Measurements from ENCODE around the gene ENDOD1. TPM values are rescaled to one million over a fixed set of nuclear protein-coding genes. Genes with fewer than 3 reads are reported as not detected.

The ENDOD1 gene
- total RNA-seq, 1 donor from 2014 or later = 29.8 TPM

GRCh38 chr11:95123556-95123955 lies 33.9 kb downstream of the ENDOD1 start:
- no peak overlapping the region for H2AFZ ChIP-seq (ENCODE audit: low read depth, low read length)
- no peak overlapping the region for H3K27ac Mint-ChIP-seq (ENCODE audit: unreplicated experiment)
- H3K27ac ChIP-seq (ENCODE audit: low read depth, low read length) = no peak overlapping the region
- peaks cover 8% of the 10 kb centered on the region for H3K4me1 Mint-ChIP-seq (ENCODE audit: low read depth, unreplicated experiment)
- TF ChIP-seq CTCF (IDR thresholded peaks at IDR 0.05; ENCODE audit: insufficient read depth, low read depth, low read length) (no peak), EZH2 (IDR thresholded peaks at IDR 0.05; ENCODE audit: insufficient read depth, low read length) (no peak)
- H3K27me3 ChIP-seq (ENCODE audit: insufficient read depth, low read length) = no peaks in the 10 kb centered on the region
- H4K20me1 ChIP-seq (ENCODE audit: insufficient read depth, low read length) = peaks cover 12% of the 10 kb centered on the region
- no peak for DNase-seq (ENCODE audit: low read depth)
- H3K36me3 ChIP-seq (ENCODE audit: insufficient read depth, low read length) = peaks cover 5% of the 10 kb centered on the region
- no peaks in the 10 kb centered on the region for H3K27me3 Mint-ChIP-seq (ENCODE audit: low read depth, unreplicated experiment)
- H3K79me2 ChIP-seq (ENCODE audit: insufficient read depth, low read length) = peaks cover 13% of the 10 kb centered on the region
- no peak overlapping the region for H3K4me2 ChIP-seq (ENCODE audit: low read length)
- H3K4me1 ChIP-seq (ENCODE audit: insufficient read depth, low read length) = peaks cover 3% of the 10 kb centered on the region
- H3K9ac ChIP-seq (ENCODE audit: low read length) = no peak overlapping the region
- H3K9me3 Mint-ChIP-seq (ENCODE audit: unreplicated experiment) = peaks cover 5% of the 10 kb centered on the region
- no peaks in the 10 kb centered on the region for H3K9me3 ChIP-seq (ENCODE audit: insufficient read depth, low read depth, low read length)
- H3K36me3 Mint-ChIP-seq (ENCODE audit: low read depth, unreplicated experiment) = peaks cover 6% of the 10 kb centered on the region
- FAIRE-seq = no peak
- H3K4me3 ChIP-seq (ENCODE audit: insufficient read depth, low read depth, low read length) = no peak overlapping the region
- no peak overlapping the region for H3K4me3 Mint-ChIP-seq (ENCODE audit: unreplicated experiment)

GRCh38 chr11:95128602-95129001 lies 39.0 kb downstream of the ENDOD1 start:
- H3K27ac Mint-ChIP-seq (ENCODE audit: unreplicated experiment) = peak overlapping the region; percentile 47
- H3K4me3 Mint-ChIP-seq (ENCODE audit: unreplicated experiment) = no peak overlapping the region
- Histone ChIP-seq H3K9me3 (ENCODE audit: insufficient read depth, low read depth, low read length) (no peaks in the 10 kb centered on the region), H3K9ac (ENCODE audit: low read length) (no peak overlapping the region), H2AFZ (ENCODE audit: low read depth, low read length) (no peak overlapping the region), H4K20me1 (ENCODE audit: insufficient read depth, low read length) (no peaks in the 10 kb centered on the region), H3K4me3 (ENCODE audit: insufficient read depth, low read depth, low read length) (no peak overlapping the region), H3K27ac (ENCODE audit: low read depth, low read length) (no peak overlapping the region), H3K4me1 (ENCODE audit: insufficient read depth, low read length) (no peaks in the 10 kb centered on the region), H3K79me2 (ENCODE audit: insufficient read depth, low read length) (no peaks in the 10 kb centered on the region), H3K27me3 (ENCODE audit: insufficient read depth, low read length) (no peaks in the 10 kb centered on the region), H3K36me3 (ENCODE audit: insufficient read depth, low read length) (peaks cover 8% of the 10 kb centered on the region), H3K4me2 (ENCODE audit: low read length) (no peak overlapping the region)
- no peak for TF ChIP-seq EZH2 (IDR thresholded peaks at IDR 0.05; ENCODE audit: insufficient read depth, low read length)
- no peak for TF ChIP-seq CTCF (IDR thresholded peaks at IDR 0.05; ENCODE audit: insufficient read depth, low read depth, low read length)
- no peaks in the 10 kb centered on the region for H3K27me3 Mint-ChIP-seq (ENCODE audit: low read depth, unreplicated experiment)
- peaks cover 2% of the 10 kb centered on the region for H3K4me1 Mint-ChIP-seq (ENCODE audit: low read depth, unreplicated experiment)
- DNase-seq (ENCODE audit: low read depth) (no peak), FAIRE-seq (no peak)
- H3K36me3 Mint-ChIP-seq (ENCODE audit: low read depth, unreplicated experiment) = peaks cover 16% of the 10 kb centered on the region
- peaks cover 4% of the 10 kb centered on the region for H3K9me3 Mint-ChIP-seq (ENCODE audit: unreplicated experiment)

GRCh38 chr11:95132956-95133355 lies 43.3 kb downstream of the ENDOD1 start:
- no peak overlapping the region for H3K27ac Mint-ChIP-seq (ENCODE audit: unreplicated experiment)
- H3K36me3 ChIP-seq (ENCODE audit: insufficient read depth, low read length) = peaks cover 8% of the 10 kb centered on the region
- no peak overlapping the region for H3K4me2 ChIP-seq (ENCODE audit: low read length)
- TF ChIP-seq EZH2 (IDR thresholded peaks at IDR 0.05; ENCODE audit: insufficient read depth, low read length) (no peak), CTCF (IDR thresholded peaks at IDR 0.05; ENCODE audit: insufficient read depth, low read depth, low read length) (no peak)
- H3K36me3 Mint-ChIP-seq (ENCODE audit: low read depth, unreplicated experiment) = peaks cover 17% of the 10 kb centered on the region
- no peaks in the 10 kb centered on the region for H3K27me3 ChIP-seq (ENCODE audit: insufficient read depth, low read length)
- H3K4me1 Mint-ChIP-seq (ENCODE audit: low read depth, unreplicated experiment) = peaks cover 14% of the 10 kb centered on the region
- no peak overlapping the region for H3K4me3 ChIP-seq (ENCODE audit: insufficient read depth, low read depth, low read length)
- no peaks in the 10 kb centered on the region for H4K20me1 ChIP-seq (ENCODE audit: insufficient read depth, low read length)
- H3K9me3 ChIP-seq (ENCODE audit: insufficient read depth, low read depth, low read length) = no peaks in the 10 kb centered on the region
- no peak overlapping the region for H3K27ac ChIP-seq (ENCODE audit: low read depth, low read length)
- H3K9me3 Mint-ChIP-seq (ENCODE audit: unreplicated experiment) = no peaks in the 10 kb centered on the region
- H3K9ac ChIP-seq (ENCODE audit: low read length) = no peak overlapping the region
- DNase-seq (ENCODE audit: low read depth) = no peak
- H3K27me3 Mint-ChIP-seq (ENCODE audit: low read depth, unreplicated experiment) = no peaks in the 10 kb centered on the region
- H3K79me2 ChIP-seq (ENCODE audit: insufficient read depth, low read length) = no peaks in the 10 kb centered on the region
- no peak for FAIRE-seq
- peaks cover 11% of the 10 kb centered on the region for H3K4me1 ChIP-seq (ENCODE audit: insufficient read depth, low read length)
- no peak overlapping the region for H2AFZ ChIP-seq (ENCODE audit: low read depth, low read length)
- no peak overlapping the region for H3K4me3 Mint-ChIP-seq (ENCODE audit: unreplicated experiment)

Measured in astrocyte (in vitro differentiated cells and primary cell).